Measurements from ENCODE around the gene ALMS1. TPM values are rescaled to one million over a fixed set of nuclear protein-coding genes. Genes with fewer than 3 reads are reported as not detected.

ALMS1 gene
- total and polyA plus RNA-seq, 2 of the 8 experiments (the other 6 are each of a cell fraction or from before 2014, with no cell fraction given): 21.8 to 45.6 TPM

GRCh38 chr2:73582364-73582763 lies 196.7 kb downstream of the ALMS1 start:
- H3K4me1 ChIP-seq (replicated peaks in 1 of 4; ENCODE audit: control insufficient read depth in 3 of 4, insufficient read depth in 4 of 4, low read length in 3 of 4): no peaks in the 10 kb centered on the region
- DNase-seq (ENCODE audit: low read depth in 1 of 2, low spot score in 2 of 2) (no peak), FAIRE-seq (no peak)
- no peak overlapping the region for H3K9ac ChIP-seq (replicated peaks in 1 of 4; ENCODE audit: extremely low read depth in 1 of 4, low read depth in 3 of 4, low read length in 3 of 4)
- no peak overlapping the region for H4K5ac ChIP-seq (ENCODE audit: insufficient read length, low read depth, low read length)
- no peaks in the 10 kb centered on the region for H3K79me2 ChIP-seq (ENCODE audit: control insufficient read depth in 1 of 2, insufficient read depth in 2 of 2, low read length in 2 of 2)
- H2BK20ac ChIP-seq (ENCODE audit: low read length): no peak overlapping the region
- no peak overlapping the region for H3K18ac ChIP-seq (ENCODE audit: extremely low read depth, low read length)
- H2BK12ac ChIP-seq (ENCODE audit: low read depth, low read length): no peak overlapping the region
- no peak overlapping the region for H3K56ac ChIP-seq (replicated peaks; ENCODE audit: insufficient read length, low read depth, low read length)
- no peak overlapping the region for H3K14ac ChIP-seq (ENCODE audit: insufficient read length)
- H3K23ac ChIP-seq (ENCODE audit: insufficient read length): no peak overlapping the region
- H4K91ac ChIP-seq (replicated peaks; ENCODE audit: insufficient read length, low read length): no peak overlapping the region
- H2BK5ac ChIP-seq (ENCODE audit: low read depth, low read length): no peak overlapping the region
- no peak overlapping the region for H4K8ac ChIP-seq (ENCODE audit: extremely low read depth, insufficient read depth, low read length)
- no peak overlapping the region for H3K4me2 ChIP-seq (ENCODE audit: insufficient read depth in 1 of 2, low read depth in 2 of 2, low read length in 2 of 2)
- H3K9me3 ChIP-seq (ENCODE audit: insufficient read depth in 2 of 2, low read depth in 1 of 2, low read length in 1 of 2): no peaks in the 10 kb centered on the region
- H3K23me2 ChIP-seq (ENCODE audit: low read depth, low read length): no peaks in the 10 kb centered on the region
- WGBS, 2 experiments (ENCODE audit: extremely low coverage in 1 of 2, insufficient coverage in 1 of 2, insufficient read length in 1 of 2, insufficient replicate concordance in 2 of 2, low coverage in 1 of 2, low lambda C conversion rate in 2 of 2, missing lambda C conversion rate in 1 of 2): 87% methylated on average over 2 of the region's 2 CpGs; no CpG with 5 or more reads in 1 of the 2 experiments
- no peak overlapping the region for H2BK120ac ChIP-seq (replicated peaks; ENCODE audit: low read depth, low read length)
- H3K79me1 ChIP-seq (ENCODE audit: low read depth, low read length): no peaks in the 10 kb centered on the region
- H3K27me3 ChIP-seq (replicated peaks in 1 of 4; ENCODE audit: control insufficient read depth in 3 of 4, extremely low read depth in 1 of 4, insufficient read depth in 3 of 4, low read length in 3 of 4): no peaks in the 10 kb centered on the region
- ChIA-PET POLR2A (ENCODE audit: partially characterized antibody) (no interaction called here), CTCF (ENCODE audit: partially characterized antibody) (interaction anchor here (1.0 kb wide), 1 partner anchor 12 kb away, joined by 3 read pairs; no protein-coding TSS in a partner anchor)
- H3K4ac ChIP-seq (replicated peaks; ENCODE audit: insufficient read length, low read depth, low read length): no peak overlapping the region
- H3K36me3 ChIP-seq (ENCODE audit: control insufficient read depth in 2 of 4, insufficient read depth in 4 of 4, low read length in 3 of 4): no peaks in the 10 kb centered on the region
- no peak overlapping the region for H3K27ac ChIP-seq (ENCODE audit: low read depth, low read length)
- H2AK5ac ChIP-seq (ENCODE audit: low read depth, low read length): no peak overlapping the region
- no peak overlapping the region for H3K4me3 ChIP-seq (ENCODE audit: extremely low read depth in 1 of 4, insufficient read depth in 2 of 4, low read depth in 3 of 4, low read length in 4 of 4)
- H2AFZ ChIP-seq (ENCODE audit: low read length): no peak overlapping the region
- H2BK15ac ChIP-seq (ENCODE audit: low read length): no peak overlapping the region
- TF ChIP-seq RFX5 (IDR thresholded peaks at IDR 0.05; ENCODE audit: borderline replicate concordance, low read depth, low read length) (no peak), USF2 (IDR thresholded peaks at IDR 0.05; ENCODE audit: low read length) (no peak), SP4 (IDR thresholded peaks at IDR 0.05; ENCODE audit: low read length) (no peak)
- no peaks in the 10 kb centered on the region for H4K20me1 ChIP-seq (replicated peaks in 1 of 2; ENCODE audit: control insufficient read depth in 1 of 2, insufficient read depth in 2 of 2, low read length in 2 of 2)
